CD4-positive, alpha-beta T cell treated with Interleukin-1 beta for 1 hour (primary cell): ENCODE results near the gene ATP2C2.
"Not testable (repeated sequence)": the region's sequence is repeated elsewhere in the genome, so short reads cannot be mapped to it uniquely, and the experiment has no call there.

Experiments used
- DNase-seq, 2 donors: peaks; one replicate each; pipeline ENCODE4 v3.0.0-alpha.2; 2020 to 2022

ATP2C2 gene

GRCh38 chr16:84340325-84341040, 27.9 kb upstream of the ATP2C2 start:
- DNase-seq: no peak

GRCh38 chr16:84341528-84342295, 26.6 kb upstream of the ATP2C2 start:
- DNase-seq: no peak

GRCh38 chr16:84343800-84344199, 24.5 kb upstream of the ATP2C2 start:
- DNase-seq: not testable (repeated sequence)

GRCh38 chr16:84344781-84345180, 23.6 kb upstream of the ATP2C2 start:
- no peak for DNase-seq

GRCh38 chr16:84347161-84347560, 21.2 kb upstream of the ATP2C2 start:
- no peak for DNase-seq

- no peak for DNase-seq
These were observed 19.9 kb upstream of the ATP2C2 start for GRCh38 chr16:84348386-84348888.

GRCh38 chr16:84349862-84350684, 18.3 kb upstream of the ATP2C2 start:
- DNase-seq: no peak

GRCh38 chr16:84350685-84351400, 17.5 kb upstream of the ATP2C2 start:
- DNase-seq: no peak

GRCh38 chr16:84351630-84352029, 16.7 kb upstream of the ATP2C2 start:
- DNase-seq: no peak

- no peak for DNase-seq
These were observed 14.0 kb upstream of the ATP2C2 start for GRCh38 chr16:84354306-84354705.

GRCh38 chr16:84355149-84355548, 13.2 kb upstream of the ATP2C2 start:
- no peak for DNase-seq

GRCh38 chr16:84356176-84356575, 12.2 kb upstream of the ATP2C2 start:
- DNase-seq: no peak

GRCh38 chr16:84356591-84357116, 11.7 kb upstream of the ATP2C2 start:
- DNase-seq: no peak

GRCh38 chr16:84357191-84357651, 11.1 kb upstream of the ATP2C2 start:
- DNase-seq: peak in 1 of 2 donors; percentile 32

GRCh38 chr16:84358601-84359295, 9.6 kb upstream of the ATP2C2 start:
- no peak for DNase-seq

- DNase-seq: no peak
These were observed 9.0 kb upstream of the ATP2C2 start for GRCh38 chr16:84359326-84359725.

GRCh38 chr16:84360170-84360569, 8.2 kb upstream of the ATP2C2 start:
- DNase-seq: peak in 1 of 2 donors; percentile 22

GRCh38 chr16:84360748-84361147, 7.6 kb upstream of the ATP2C2 start:
- no peak for DNase-seq

- DNase-seq: no peak
These were observed 6.8 kb upstream of the ATP2C2 start for GRCh38 chr16:84361546-84361945.

- no peak for DNase-seq
These were observed 5.8 kb upstream of the ATP2C2 start for GRCh38 chr16:84362471-84362941.

- no peak for DNase-seq
These were observed 2.1 kb upstream of the ATP2C2 start for GRCh38 chr16:84366208-84366607.
